HTERT RPE-1 (cell line): ENCODE measurements around the gene MED29.

ENCODE experiments used
- in situ Hi-C: fragments of 300-500 bp; cut with MboI; formaldehyde crosslinking; loops from 4 replicates; pipeline ENCODE4 v1.14.3; 2020; ENCODE audit warnings: low sequenced_read_pairs

The MED29 gene

DNA sequence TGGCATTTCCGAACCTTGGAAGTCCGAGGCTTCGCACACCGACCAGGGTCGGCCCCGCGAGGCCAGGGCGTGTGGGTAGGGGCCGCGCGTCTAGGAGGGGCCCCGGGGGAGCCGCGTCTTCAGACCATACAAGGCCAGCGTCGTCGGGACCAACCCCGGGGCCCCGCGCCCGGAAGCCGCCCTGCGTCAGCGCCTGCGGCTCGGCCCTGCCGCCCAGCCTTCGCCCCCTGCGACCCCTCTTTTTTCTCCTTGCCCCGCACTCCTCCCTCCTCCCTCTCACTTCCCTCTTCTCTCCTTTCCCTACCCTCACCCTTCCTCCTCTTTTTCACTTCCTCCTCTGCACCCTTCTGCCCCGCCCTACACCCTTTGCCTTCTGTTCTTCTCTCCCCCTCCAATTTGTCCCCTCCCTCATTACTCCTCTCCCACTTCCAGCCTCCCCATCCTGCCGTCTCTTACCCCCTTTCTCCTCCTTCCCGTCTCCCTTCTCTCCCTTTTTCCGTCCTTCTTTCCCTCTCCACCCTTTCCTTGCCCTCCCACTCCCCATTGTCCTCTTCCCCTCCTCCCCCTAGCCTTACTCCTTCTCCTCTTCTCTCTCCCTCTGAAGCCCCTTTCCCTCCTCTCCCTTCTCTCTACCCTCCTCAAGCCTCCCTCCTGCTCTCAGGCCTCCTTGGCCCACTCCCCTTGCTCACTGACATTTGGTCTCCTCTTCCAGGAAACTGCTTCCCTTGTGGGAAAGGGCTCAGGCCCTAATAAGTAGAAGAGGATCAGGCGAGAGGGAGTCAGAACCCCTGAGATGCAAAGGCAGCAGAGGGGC lies 19.0 kb downstream of the MED29 start:
- in situ Hi-C loops, result no loop called here

- in situ Hi-C loops, result no loop called here
These were observed 19.6 kb downstream of the MED29 start for GRCh38 chr19:39410831-39411080.

- in situ Hi-C loops, result no loop called here
These were observed 20.1 kb downstream of the MED29 start for GRCh38 chr19:39411081-39411831.

GRCh38 chr19:39411832-39412099 lies 20.6 kb downstream of the MED29 start:
- in situ Hi-C loops, result no loop called here

DNA sequence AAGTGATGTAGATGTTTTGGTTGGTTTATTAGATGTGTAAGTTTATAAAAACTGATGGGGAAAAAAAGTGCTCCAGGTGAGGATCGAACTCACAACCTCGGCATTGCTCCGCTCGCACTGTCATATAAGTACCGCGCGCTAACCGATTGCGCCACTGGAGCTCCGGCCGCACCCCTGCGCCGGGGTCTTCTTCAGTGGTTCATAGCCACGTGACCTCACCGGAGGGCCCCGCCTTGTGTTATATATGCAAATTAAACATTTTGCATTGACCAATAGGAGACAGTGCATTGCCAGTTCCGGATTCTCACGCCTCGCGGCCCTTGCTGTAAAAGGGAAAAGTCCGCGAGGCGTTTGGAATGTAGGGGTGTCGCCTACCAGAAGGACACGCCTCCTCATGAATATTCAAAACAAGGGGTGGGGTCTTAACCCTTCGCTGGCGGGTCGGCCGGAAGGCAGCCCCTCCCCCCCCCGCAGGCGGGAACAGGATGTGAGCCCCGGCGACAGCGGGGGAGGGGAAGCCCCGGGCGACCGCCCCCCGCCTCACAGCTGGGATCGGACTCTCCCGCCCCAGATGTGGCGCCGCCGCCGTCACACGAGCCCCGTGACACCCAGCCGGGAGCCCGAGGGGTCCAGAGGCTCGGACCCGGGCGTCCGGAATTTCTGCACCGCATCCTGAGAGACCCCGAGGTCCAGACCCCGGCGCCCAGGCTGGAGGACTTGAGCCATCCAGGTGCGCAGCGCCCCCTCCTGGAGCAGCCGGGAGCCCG lies 21.1 kb downstream of the MED29 start, which contains the start of gene PLEKHG2:
Gene PLEKHG2, plus strand, starts transcription at position 570 of the 767 bp plus-strand sequence. CDS start 1,418 bp downstream, outside the sequence.
- in situ Hi-C loops, result no loop called here

DNA sequence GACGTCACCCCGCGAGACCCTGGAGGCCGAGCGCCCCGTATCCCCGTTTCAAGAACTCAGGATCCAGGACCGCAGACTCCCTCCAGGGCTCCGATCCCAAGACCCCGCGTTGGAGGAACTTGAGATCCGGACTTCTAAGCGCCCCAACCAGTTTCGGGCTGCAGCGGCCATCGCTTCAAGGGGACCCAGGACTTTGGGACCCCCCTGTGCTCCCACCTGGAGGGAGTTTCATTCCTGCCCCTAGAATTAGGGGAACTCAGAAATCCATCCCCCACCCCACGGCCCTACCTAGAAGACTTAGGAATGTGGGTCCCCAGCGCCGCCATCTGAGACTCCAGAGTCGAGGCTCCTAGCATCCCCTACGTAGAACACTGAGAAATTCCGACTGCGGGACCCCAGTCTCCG lies 21.7 kb downstream of the MED29 start:
- in situ Hi-C loops, result no loop called here

DNA sequence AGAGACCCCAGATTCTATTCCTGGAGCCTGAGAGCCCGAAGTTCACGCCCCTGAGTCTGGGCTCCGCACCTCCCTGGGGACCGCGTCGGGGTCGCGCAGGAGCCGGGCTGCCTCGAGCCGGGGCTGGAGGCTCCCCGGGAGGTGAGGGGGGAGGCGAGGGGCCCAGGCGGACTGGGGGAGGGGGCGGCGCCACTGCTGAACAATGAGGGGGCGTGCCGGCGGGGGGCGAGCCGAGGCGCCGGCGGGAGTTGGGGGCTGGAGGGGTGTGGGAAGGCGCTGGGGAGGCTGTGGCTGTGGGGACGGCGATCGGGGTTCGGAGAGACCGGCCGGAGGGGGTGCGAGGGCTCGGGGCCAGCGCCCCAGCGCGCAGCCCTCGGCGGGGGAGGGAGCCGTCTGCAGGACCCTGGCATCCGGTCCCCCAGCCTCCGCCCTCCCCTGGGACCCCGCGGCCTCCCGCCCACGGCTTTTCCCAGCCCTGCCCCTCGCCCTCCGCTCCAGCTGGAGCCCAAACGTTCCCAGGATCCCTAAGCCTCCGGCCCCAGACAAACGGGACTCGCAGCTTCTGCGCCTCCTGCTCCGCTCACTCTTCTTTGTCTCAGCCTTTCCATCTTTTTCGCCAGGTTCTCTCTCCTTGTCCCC lies 22.2 kb downstream of the MED29 start:
- in situ Hi-C loops, result no loop called here

DNA sequence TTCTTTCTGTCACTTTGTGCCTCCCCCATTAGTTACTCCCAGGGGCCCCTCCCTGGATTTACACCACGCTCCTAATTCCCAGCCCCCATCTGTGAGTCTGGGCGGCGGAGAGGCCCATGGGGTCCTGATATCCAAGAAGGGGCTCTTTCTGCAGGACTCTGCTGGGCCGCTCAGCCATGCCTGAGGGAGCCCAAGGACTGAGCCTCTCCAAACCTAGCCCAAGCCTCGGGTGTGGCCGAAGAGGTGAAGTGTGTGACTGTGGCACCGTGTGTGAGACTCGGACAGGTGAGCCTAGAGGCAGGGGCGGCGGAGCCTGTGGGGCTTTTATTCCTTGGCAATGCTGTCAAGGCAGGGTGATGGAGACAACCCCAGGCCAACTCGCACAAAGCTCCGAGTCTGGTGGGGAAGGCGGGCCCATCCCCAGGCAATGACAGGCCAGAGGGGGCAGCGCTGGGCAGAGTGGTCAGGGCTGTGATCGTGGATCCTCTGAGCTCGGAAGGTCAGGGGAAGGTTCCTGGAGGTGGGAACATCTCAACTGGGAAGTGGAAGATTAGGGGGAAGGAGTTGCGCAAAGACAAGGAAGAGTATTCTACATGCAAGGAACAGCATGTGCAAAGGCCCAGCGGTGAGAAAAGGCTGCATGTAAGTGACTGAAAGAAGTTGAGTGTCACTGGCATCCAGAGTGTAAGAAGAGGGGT lies 22.9 kb downstream of the MED29 start:
- in situ Hi-C loops, result no loop called here

DNA sequence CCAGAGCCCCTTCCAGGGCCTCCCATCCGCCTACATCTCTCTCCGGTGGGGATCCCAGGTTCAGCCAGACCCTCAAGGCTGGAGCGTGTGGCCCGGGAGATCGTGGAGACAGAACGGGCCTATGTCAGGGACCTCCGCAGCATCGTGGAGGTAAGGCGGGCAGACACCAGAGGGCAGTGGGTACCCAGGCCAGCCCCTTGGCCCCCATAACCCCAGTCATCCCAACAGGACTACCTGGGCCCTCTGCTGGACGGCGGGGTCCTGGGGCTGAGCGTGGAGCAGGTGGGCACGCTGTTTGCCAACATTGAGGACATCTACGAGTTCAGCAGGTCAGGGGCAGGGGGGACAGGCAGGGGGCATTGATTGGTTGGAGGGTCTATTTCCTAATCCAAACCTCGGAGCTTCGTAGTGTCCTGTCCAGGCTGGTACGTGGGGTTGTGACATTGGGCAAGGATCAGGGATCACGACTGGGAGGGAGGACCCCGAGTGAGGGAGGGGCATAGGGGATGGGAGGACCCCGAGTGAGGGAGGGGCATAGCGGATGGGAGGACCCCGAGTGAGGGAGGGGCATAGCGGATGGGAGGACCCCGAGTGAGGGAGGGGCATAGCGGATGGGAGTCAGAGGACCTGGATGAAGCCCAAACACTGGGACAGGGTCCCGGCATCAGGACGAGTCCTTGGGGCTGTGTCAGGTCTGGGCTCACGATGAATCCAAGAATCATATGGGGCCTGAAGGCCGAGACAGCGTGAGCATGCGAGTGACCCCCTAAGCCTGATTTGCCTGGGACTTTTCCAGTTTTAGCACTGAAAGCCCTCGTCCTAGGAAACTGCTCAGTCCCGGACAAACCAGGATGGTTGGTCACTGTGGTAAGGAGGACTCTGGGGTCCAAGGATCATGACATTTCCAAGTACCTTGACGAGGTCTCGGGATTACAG lies 24.2 kb downstream of the MED29 start:
- in situ Hi-C loops, result no loop called here

GRCh38 chr19:39416152-39417120 lies 25.3 kb downstream of the MED29 start:
- in situ Hi-C loops, result no loop called here

DNA sequence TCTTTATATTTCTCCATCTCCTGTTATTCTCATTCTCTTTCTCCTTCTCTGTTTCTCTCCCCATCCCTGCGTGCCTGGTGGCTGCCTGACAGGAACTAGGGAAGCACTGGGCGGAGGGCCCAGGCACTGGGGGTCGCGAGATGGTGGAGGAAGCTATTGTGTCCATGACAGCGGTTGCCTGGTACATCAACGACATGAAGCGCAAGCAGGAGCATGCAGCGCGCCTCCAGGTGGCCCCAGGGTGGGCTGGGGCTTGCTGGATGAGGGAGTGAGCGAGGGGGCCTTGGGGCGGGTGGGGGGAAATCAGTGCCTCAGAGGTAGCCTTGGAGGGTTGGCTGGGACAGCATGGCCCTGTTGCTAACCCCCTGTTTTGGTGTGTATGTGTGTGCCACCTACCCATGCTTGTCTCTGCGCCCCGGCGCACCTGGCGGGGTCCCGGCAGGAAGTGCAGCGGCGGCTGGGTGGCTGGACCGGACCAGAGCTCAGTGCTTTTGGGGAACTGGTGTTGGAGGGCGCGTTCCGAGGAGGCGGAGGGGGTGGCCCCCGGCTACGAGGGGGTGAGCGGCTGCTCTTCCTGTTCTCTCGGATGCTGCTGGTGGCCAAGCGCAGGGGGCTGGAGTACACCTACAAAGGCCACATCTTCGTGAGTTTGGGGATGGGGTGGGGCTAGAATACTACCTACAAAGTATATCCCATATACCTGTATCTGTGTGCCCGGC lies 26.4 kb downstream of the MED29 start:
- in situ Hi-C loops, result no loop called here

DNA sequence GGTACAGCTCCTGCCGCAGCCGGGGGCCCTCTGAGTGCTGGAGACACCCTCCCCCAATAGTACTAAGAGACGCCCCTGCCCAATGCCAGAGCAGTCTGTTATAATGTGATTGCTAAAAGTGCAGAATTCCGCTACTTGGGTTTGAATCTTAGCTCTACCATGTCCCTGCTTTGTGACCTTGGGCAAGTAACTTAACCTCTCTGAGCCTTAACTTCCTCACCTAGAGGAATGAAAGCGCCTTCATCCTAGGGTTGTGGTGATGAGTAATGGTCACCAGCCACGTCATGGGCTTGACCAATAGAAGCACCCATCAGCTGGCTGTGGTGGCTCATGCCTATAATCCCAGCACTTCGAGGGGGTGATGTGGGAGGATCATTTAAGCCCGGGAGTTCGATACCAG lies 27.8 kb downstream of the MED29 start:
- in situ Hi-C loops, result no loop called here

- in situ Hi-C loops, result no loop called here
These were observed 29.6 kb downstream of the MED29 start for GRCh38 chr19:39420769-39421168.

GRCh38 chr19:39422020-39422419 lies 30.8 kb downstream of the MED29 start:
- in situ Hi-C loops, result no loop called here

DNA sequence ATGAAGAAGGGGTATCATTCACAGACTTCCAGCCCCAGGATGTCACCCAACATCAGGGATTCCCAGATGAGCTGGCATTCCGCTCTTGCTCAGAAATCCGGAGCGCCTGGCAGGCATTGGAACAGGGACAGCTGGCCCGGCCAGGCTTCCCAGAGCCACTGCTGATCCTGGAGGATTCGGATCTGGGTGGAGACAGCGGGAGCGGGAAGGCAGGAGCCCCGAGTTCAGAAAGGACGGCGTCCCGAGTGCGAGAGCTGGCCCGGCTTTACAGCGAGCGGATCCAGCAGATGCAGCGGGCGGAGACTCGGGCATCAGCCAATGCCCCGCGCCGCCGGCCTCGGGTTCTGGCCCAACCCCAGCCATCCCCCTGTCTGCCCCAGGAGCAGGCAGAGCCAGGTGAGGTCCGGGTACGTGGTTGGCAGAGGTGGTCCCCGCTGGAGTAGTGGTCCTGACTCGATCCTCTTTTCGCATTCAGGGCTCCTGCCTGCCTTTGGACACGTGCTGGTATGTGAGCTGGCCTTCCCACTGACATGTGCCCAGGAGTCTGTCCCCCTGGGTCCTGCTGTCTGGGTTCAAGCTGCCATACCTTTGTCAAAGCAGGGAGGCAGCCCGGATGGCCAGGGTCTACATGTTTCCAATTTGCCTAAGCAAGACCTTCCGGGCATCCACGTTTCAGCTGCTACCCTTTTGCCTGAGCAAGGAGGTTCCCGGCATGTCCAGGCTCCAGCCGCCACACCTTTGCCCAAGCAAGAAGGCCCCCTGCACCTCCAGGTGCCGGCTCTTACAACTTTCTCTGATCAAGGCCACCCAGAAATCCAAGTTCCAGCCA lies 32.3 kb downstream of the MED29 start:
- in situ Hi-C loops, result no loop called here

DNA sequence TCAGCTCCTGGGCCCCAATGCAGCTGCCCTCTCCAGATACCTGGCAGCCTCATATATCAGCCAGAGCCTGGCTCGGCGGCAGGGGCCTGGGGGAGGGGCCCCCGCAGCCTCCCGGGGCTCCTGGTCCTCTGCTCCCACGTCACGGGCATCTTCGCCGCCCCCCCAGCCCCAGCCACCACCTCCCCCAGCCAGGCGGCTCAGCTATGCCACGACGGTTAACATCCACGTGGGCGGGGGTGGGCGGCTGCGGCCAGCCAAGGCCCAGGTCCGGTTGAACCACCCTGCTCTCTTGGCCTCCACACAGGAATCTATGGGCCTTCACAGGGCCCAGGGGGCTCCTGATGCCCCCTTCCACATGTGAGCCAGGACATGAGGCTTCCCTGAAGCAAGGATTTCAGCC lies 33.8 kb downstream of the MED29 start:
- in situ Hi-C loops, result no loop called here

DNA sequence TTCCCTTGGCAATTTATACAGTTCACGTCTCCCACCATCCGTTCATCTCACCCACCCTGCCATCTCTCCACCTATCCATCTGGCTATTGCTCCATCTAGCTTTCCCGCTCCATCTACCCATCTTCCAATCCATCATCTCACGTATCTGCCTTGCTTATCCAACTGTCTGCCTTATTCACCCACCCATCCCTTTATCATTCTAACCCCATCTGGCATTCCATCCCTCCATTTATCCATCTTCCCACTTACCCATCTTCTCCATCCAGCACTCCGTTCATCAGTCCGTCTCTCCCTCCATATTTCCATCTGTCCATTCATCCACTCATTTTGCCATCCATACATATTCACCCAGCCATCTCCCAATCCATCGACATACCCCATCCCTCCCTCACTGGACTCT lies 34.6 kb downstream of the MED29 start:
- in situ Hi-C loops, result no loop called here
